NT2/D1 (cell line): ENCODE measurements around the gene TBC1D19.

Source experiments
- SUZ12 ChIP-seq: IDR thresholded peaks from 2 replicates; pipeline ENCODE4 v1.6.1; 2011; ENCODE audit not compliant: insufficient read length, insufficient read depth; ENCODE audit errors: extremely low read depth
- YY1 ChIP-seq: IDR thresholded peaks from 2 replicates; pipeline ENCODE4 v1.6.1; 2011; ENCODE audit not compliant: insufficient read length, insufficient read depth
- ZNF274 ChIP-seq: IDR thresholded peaks from 2 replicates; pipeline ENCODE4 v1.6.1; 2011; ENCODE audit warnings: mild to moderate bottlenecking, low read depth, low read length

DNA sequence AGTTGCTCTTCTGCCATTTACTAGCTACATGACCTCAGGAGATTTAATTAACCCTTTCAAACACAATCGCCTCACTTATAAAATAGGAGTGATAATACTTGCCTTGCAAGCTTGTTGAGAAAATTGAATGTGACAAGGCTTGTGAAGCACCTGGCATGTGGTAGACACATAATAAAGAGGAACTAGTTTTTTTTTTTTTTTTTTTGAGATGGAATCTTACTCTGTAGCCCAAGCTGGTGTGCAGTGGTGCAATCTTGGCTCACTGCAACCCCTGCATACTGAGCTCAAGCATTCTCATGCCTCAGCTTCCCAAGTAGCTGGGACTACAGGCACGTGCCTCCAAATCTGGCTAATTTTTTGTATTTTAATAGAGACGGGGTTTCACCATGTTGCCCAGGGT lies 203.0 kb downstream of the TBC1D19 start:
- TF ChIP-seq SUZ12 (no peak), YY1 (no peak), ZNF274 (no peak)
